Bronchial epithelial cell (primary cell): ENCODE measurements around the gene FAM3B. TPM values are rescaled to one million over a fixed set of nuclear protein-coding genes. Genes with fewer than 3 reads are reported as not detected.

Experiments
- DNase-seq: peaks from one replicate; pipeline ENCODE4 v3.0.0-alpha.2; 2010; ENCODE audit warnings: low read depth
- FAIRE-seq: peaks from 2 replicates; lab custom pipeline; 2011; peaks lifted over from hg19 to GRCh38; lab: Jason Lieb, UNC
- H3K27me3 ChIP-seq: 2 replicates; pipeline ENCODE4 v1.5.1; 2011; ENCODE audit warnings: low read length; ENCODE audit not compliant: control insufficient read depth, insufficient read depth
- H3K36me3 ChIP-seq: 2 replicates; pipeline ENCODE4 v1.5.1; 2011; ENCODE audit warnings: low read length; ENCODE audit not compliant: control insufficient read depth, insufficient read depth
- H3K4me3 ChIP-seq: 2 replicates; pipeline ENCODE4 v1.5.1; 2011; ENCODE audit warnings: mild to moderate bottlenecking, low read depth, low read length, control low read depth
- total RNA-seq: library from RNA; depleted of rRNA; stranded (reverse); fragments of >200 nt; gene quantifications from 2 replicates; pipeline ENCODE4 v1.2.1, GENCODE V29; 2014
- TF ChIP-seq, protein P1 (sequence below): IDR thresholded peaks from 2 replicates; pipeline ENCODE4 v1.5.1; 2011; ENCODE audit warnings: mild to moderate bottlenecking, moderate library complexity, low read length, control low read depth, inconsistent platforms; ENCODE audit not compliant: insufficient read depth, severe bottlenecking

The FAM3B gene
- total RNA-seq, 1 donor from 2014 or later: not detected

DNA sequence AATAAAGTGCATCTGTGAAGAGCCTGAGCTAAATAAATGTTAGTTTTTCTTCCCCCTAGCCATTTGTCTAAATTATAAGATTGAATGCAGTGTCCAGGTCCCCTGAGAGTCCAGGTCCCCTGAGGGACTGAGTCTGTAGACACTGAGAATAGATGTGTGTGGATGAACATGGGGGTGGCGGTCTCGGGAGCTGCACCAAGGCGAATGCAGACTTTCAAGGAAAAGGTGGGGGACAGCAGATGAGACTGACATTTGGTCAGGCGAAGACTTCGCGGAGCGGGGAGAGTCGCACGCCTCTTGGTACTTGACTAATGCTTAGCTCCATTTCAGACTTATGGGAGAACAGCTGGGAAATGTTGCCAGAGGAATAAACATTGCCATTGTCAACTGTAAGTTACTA lies 27.5 kb downstream of the FAM3B start:
- Histone ChIP-seq H3K36me3 (no peaks in the 10 kb centered on the region), H3K4me3 (no peak overlapping the region), H3K27me3 (peaks cover 5% of the 10 kb centered on the region)
- FAIRE-seq: no peak
- no peak for DNase-seq
- TF ChIP-seq, protein P1, sequence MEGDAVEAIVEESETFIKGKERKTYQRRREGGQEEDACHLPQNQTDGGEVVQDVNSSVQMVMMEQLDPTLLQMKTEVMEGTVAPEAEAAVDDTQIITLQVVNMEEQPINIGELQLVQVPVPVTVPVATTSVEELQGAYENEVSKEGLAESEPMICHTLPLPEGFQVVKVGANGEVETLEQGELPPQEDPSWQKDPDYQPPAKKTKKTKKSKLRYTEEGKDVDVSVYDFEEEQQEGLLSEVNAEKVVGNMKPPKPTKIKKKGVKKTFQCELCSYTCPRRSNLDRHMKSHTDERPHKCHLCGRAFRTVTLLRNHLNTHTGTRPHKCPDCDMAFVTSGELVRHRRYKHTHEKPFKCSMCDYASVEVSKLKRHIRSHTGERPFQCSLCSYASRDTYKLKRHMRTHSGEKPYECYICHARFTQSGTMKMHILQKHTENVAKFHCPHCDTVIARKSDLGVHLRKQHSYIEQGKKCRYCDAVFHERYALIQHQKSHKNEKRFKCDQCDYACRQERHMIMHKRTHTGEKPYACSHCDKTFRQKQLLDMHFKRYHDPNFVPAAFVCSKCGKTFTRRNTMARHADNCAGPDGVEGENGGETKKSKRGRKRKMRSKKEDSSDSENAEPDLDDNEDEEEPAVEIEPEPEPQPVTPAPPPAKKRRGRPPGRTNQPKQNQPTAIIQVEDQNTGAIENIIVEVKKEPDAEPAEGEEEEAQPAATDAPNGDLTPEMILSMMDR: no peak

DNA sequence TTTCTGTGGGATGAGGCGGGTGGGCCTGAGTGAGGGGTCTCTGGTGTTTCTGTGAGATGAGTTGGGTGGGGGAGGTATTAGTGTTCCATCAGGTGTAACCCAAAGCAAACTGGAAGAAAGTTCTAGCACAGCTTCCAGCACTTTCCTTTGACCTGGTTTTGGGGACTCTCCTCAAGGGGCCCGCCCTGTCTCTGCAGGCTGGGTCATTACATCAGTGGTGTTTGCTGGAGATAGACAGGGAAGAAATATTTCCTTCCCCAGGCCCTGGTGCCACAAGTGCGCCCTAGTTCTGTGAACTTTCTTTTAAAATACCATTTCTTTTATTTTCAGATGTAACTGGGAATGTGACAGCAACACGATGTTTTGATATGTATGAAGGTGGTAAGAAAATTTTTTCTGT lies 28.8 kb downstream of the FAM3B start:
- H3K27me3 ChIP-seq: peaks cover 7% of the 10 kb centered on the region
- no peak overlapping the region for H3K4me3 ChIP-seq
- no peak for DNase-seq
- H3K36me3 ChIP-seq: no peaks in the 10 kb centered on the region
- FAIRE-seq: no peak
- TF ChIP-seq, protein P1: no peak

DNA sequence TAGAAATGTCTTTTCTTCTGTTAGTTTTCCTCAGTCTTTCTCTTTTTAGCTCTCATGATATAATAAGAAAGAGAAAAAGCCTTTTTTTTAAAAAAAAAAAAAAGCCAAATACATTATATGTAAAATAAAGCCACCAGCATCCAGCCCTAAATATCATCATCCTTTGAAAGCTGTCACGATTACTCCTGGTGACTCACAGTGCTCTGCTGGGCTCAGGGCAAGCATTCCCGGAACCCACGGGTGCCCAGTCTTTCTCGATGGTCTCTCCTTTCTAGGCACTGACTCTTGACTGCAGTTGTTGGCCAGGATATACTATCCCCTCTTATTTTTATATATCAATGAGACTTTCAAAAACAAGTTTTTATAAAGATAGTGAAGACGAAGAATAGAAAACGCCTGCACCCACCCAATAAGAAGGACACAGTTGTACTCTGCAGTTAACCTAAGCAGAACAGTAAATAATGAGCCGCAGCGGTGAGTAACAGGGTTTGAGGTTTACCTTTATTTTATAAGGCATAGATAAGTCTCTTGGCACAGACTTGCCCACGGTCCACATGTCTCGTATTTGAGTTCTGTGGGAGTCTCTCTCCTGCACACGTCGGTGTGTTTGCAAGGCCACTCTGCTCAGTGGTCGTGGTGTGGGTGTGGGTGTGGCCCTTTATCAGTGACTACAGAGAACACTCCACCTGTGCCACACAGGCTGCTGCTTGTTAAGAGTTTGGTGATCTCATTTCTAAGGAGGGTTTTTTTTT lies 29.5 kb downstream of the FAM3B start:
- no peak overlapping the region for H3K4me3 ChIP-seq
- peak; percentile 57 for DNase-seq
- no peak for FAIRE-seq

DNA sequence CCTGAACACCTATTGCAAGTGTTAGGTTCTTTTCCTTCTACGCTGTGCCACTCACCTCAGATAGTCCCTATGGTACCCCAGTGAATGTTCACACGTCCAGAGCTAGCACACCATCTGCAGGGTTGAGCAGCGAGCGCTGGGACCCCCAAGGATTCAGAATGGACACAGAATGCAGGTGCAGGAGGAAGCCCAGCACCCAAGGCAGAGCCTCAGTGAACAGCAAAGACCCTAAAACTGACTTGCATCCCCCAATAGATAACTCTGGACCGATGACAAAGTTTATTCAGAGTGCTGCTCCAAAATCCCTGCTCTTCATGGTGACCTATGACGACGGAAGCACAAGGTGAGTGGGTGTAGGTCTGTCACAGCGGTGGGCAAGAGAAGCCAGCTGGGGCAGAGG lies 30.2 kb downstream of the FAM3B start:
- DNase-seq (no peak), FAIRE-seq (no peak)
- Histone ChIP-seq H3K4me3 (no peak overlapping the region), H3K27me3 (peaks cover 7% of the 10 kb centered on the region), H3K36me3 (no peaks in the 10 kb centered on the region)
- TF ChIP-seq, protein P1: no peak

More for the DNA sequence above, 29.5 kb downstream of the FAM3B start:
- TF ChIP-seq, protein P1: no peak
- H3K27me3 ChIP-seq: peaks cover 7% of the 10 kb centered on the region
- H3K36me3 ChIP-seq: no peaks in the 10 kb centered on the region

DNA sequence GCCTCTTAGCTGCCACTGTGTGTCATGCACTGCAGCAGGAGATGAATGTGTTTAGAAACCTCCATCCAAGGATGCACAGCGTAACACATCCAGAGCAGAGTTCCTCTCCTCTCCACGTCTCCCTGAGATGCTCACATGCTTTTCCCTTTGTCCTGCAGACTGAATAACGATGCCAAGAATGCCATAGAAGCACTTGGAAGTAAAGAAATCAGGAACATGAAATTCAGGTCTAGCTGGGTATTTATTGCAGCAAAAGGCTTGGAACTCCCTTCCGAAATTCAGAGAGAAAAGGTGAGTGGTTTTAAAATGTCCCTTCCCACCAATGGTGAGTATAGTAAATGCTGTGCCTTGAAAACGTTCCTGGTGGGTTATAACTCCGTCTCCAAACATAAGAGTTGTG lies 31.8 kb downstream of the FAM3B start:
- H3K27me3 ChIP-seq: peaks cover 7% of the 10 kb centered on the region
- H3K4me3 ChIP-seq: no peak overlapping the region
- H3K36me3 ChIP-seq: no peaks in the 10 kb centered on the region
- TF ChIP-seq, protein P1: no peak
- FAIRE-seq: peak; percentile 23
- no peak for DNase-seq
